ENCODE data around the gene CFAP210. TPM values are rescaled to one million over a fixed set of nuclear protein-coding genes. Genes with fewer than 3 reads are reported as not detected.
A peak's percentile ranks its signal among the peaks of the same experiment; 100 is the strongest.

Gene CFAP210, protein sequence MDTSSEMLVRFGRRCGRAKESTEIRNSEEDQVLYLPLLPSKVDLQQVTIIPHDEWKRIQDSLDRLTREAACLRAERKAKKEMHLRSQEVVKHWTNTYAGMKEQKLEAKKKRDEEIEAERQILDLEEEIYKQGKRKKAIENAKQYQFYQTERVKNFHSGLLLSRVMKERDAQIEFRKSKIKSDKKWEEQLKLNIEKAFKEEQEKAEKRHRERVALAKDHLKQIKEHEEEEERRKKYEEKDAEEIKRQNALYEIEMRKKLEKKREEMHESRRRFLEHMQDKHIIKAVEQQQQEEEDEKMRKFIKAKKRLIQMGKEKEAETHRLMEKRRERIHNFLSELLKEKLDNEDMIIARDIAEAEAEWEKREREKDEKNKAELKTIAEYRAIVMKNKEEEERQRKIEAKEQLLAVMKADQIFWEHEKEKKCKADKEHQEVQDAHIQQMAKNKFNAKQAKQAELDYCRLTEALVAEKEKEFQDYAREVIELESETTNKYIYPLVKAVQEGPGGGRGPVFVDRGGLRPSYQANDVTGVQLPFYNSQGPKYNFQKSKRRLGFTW
- not detected in 2 replicates for total RNA-seq (2014; rRNA removed)
- polyA plus RNA-seq (2012): not detected

DNA sequence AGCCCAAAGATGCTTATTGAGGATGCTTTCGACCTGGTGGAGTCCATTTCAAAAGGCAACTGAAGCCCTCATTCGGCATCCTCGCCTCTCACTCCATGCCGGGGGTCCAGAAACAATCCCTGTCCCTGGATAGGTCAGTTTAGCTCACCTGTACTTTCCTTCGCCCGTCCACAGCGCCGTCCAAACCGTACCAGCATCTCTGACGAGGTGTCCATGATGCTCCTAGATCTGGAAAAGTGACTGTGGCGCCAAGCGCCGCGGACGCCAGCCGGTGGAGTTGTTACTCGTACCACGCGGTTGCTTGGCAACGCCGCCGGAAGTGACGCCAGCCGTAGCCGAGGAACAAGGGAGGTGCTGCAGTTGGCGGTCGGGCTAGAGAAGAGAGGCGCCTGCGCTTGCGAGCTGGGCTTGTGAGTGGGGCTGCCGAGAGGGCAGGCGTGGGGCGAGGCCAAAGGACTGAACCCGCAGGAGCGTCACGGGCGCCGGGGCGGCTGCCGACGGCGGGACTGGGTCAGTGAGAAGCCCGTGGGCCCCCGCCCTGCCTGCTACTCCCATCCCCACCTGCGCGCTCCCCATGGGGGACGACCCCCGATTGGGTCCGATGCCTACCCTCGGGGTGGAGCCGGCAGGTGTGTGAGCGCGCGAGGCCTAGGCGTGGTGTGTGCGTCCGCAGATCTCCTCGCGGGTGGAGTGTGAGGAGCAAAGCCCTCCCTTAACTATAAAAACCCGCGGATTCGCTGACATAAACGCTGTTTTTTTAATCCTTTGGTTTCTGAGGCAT lies at the start of gene CFAP210, which contains the start of gene PHOSPHO2:
Gene CFAP210 (minus strand): TSS at position 293 of the 781 bp plus-strand sequence. CDS start 78 bp downstream, at position 215.
Gene PHOSPHO2 (plus strand): TSS at position 357 of the 781 bp plus-strand sequence. CDS start 6,503 bp downstream, outside the sequence.
- DNase-seq (ENCODE audit: low read depth): peak; percentile 95

DNA sequence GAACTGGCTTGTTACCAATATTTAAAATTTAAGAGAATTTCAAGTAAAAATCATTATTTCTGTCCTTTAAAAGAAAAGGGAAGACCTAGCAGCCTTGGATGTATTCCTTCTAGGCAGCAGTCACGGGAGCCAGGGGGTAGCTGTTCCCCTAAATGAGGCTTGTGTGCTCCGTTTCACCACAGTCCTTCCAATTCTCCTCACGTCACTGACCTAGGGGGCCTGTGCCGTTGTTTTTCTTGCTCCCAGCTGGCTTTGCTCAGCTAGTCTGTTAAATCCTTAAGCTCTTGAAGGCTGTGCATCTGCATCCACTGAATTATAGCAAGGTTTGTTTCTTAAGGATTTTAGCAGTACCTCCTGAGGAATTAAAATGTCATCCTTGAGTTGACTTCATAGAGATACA lies 49.3 kb upstream of the CFAP210 start:
- DNase-seq (ENCODE audit: low read depth): no peak

DNA sequence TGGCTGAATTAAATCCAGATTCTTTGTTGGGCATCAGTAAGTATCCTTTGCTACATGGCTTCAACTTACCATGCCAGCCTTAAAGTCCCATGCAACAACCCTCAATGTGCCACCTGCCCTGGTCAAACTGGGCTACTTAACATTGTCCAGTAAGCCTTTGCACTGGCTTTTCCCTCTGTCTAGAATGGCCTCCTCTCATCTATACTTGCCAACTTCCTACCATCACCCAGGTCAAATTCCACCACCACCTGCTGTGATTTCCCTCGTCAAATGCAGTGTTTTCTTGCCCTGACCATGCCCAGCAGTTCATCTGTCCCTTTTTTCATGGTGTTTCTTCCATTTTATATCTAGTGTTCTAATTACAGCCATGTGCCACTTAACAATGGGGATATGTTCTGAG lies 45.1 kb upstream of the CFAP210 start:
- no peak for DNase-seq (ENCODE audit: low read depth)

DNA sequence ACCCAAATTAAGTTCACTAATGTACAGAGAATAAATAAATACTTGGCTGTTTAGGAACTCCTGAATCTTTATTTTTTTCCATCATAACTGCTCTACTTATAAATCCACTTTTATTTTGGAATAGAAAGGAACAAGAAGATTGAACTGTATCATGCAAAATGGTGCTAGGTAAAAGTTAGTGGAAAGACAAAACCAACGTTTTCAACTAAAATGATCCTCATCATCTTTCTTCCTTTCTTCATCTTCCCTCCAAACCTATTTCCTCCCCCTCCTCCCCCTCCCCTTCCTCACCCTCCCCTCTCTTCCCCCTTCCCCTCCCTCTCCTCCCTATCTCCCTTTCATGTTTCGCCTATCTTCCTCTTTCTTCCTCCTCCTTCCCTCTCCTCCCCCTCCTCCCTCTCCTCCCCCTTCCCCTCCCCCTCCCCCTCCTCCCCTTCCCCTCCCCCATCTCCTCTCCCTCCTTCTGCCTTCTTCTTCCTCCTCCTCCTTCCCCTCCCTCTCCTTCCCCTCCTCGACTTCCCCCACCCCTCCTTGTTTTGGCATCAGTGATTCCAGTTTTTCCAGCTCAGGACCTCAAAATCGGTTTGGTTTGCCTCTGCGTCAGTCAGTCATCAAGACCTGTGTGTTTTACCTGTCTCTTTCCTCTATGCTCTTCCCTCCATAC lies 44.5 kb upstream of the CFAP210 start:
- no peak for DNase-seq (ENCODE audit: low read depth)

DNA sequence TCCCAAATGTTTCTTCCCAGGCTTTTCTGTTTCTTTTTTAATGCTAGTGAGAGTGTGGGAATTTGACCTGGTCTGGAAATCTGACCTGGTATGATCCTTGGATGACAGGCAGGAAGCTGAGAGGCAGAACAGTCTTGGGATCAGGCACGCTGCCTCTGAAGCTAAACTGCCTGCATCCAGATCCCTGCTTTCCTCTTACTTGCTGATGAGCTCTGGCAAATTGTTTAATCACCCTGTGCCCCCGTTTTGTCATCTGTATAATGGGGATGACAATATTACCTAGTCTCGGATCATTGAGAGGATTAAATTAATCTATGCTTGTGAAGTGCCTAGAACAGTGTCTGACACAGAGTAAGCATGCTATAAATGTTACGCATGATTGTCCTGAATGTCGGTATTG lies 42.7 kb upstream of the CFAP210 start:
- no peak for DNase-seq (ENCODE audit: low read depth)

DNA sequence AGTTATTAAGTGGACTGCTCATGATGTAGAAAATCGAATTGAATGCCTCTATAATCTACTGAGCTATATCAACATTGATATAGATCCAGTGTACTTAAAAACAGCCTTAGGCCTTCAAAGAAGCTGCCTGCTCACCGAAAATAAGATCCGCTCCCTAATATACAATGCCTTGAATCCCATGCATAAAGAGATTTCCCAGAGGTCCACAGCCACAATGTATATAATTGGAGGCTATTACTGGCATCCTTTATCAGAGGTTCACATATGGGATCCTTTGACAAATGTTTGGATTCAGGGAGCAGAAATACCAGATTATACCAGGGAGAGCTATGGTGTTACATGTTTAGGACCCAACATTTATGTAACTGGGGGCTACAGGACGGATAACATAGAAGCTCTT lies 41.4 kb upstream of the CFAP210 start:
- no peak for DNase-seq (ENCODE audit: low read depth)

DNA sequence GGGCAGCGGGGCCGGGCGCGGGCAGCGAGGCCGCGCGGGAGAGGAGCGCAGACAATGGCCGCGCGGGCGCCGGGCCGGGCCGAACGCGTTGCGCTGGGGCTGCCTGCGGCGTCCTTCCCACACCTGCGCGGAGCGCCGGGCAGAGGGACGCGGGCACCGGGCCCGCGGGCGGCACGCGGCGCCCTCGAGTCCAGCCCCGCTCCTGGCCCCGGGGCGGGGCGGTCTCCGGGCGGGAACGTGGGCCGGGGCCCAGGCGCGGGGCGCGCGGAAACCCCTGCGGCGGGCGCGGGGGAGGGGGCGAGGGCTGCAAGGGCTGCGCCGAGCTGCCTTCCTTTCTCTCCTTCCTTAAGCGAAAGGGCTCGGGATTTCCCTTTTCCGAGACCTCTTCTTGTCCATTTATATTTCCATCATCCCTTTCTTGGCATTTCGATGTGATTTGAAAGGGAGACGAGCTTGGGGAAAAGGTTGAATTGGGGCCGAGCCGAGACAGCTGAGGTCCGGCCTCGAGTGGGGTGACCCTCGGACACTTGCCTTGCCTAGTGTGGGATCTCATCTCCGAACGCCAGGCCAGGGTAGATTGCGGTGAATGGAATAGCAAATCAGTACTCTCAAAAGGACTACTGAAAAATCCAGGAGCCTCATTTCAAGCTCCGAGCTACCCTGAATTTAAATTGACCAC lies 40.1 kb upstream of the CFAP210 start:
- no peak for DNase-seq (ENCODE audit: low read depth)

DNA sequence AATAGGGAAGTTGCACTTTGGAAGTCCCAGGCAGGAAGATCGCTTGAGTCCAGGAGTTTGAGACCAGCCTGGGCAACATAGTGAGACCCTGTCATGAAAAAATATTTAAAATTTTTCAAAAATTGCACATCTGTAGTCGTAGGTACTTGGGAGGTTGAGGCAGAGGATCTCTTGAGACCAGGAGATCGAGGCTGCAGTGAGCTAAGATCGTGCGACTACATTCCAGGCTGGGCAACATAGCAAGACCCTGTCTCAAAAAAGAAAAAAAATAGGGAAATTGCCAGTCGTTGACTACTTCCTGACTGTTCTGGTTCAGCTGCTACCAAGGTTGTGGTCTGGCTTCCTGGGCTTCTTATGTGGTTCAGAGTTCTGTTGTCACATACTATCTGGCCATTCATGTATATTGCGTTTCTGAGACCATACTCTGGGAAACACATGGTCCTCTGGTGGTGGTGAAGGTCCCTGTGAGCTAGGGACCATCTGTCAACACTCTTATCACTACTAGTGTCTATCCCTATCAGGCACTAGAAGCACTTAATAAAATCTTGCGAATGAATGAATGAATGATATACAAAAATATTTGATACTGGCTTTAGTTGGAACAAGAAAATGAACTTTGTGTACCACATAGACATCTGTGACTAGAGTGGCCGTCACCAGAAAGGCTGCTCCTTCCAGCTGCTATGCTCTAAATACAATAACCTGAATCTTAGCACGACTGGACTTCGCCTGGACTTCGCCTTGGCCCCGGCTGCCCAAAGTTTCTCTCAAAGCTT lies 38.6 kb upstream of the CFAP210 start:
- DNase-seq (ENCODE audit: low read depth): no peak

DNA sequence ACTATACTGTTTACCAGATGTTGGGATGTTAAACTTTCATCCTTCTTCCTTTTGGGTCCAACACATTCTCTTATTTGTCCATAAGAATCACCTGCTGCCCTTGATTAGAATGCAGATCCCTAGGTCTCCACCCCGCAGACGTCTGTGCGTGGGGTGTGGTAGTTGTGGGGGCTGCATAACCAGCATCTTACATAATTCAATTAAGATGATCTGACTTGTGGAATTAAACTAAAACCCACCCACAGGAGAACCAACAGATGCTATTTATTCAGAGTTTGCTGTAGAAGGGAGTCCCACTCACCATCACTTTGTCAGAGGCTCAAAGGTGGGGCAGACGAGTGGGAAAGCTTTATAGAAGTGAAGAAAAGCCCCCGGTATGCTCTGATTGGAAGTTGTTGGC lies 37.9 kb upstream of the CFAP210 start:
- no peak for DNase-seq (ENCODE audit: low read depth)

DNA sequence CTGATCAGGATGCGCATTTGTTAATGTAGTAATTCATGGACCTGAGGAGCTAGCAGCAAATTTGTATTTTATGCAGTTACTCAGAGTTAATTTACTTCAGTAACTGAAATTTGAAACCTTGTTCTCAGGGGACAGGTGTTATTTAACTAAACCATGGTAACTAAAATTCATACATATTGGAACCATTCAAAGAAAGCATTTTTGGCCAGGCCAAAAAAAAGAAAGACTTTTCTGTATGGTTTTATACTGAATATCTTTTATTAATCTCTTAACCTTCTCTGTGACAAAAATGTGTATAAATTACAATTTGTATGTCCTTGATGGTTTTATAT lies 35.0 kb upstream of the CFAP210 start:
- no peak for DNase-seq (ENCODE audit: low read depth)

DNA sequence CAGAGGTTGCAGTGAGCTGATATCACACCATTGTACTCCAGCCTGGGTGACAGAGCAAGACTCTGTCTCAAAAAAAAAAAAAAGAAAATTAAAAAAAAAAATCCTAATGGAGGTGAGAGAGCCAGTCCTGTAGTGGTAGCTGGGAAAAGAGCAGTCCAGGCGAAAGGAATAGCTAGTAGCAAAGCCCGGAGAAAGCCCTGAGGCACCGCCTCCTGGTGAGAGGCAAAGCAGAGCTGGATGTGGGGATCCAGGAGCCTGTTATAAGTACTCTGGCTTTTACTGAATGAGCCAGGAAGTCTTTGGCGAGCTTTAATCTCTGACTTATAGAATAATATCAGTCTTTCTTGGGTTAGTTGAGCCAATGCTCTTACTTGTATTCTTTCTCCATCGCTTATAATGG lies 32.9 kb upstream of the CFAP210 start:
- no peak for DNase-seq (ENCODE audit: low read depth)

DNA sequence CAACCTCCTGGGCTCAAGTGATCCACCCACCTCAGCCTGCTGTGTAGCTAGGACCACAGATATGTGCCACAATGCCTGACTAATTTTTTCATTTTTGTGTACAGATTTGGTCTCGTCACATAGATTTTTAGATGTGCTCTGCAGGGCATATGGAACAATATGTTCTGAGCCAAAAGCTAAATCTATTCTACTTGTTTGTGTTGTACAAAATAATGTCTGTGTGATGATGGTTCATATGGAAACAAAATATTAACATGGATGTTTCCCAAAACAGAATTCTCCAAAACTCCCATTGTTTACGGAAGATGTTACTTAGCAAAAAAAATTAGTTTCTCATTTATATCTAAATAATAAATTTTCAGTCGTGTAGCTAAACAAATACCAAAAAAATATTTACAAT lies 26.8 kb upstream of the CFAP210 start:
- no peak for DNase-seq (ENCODE audit: low read depth)

DNA sequence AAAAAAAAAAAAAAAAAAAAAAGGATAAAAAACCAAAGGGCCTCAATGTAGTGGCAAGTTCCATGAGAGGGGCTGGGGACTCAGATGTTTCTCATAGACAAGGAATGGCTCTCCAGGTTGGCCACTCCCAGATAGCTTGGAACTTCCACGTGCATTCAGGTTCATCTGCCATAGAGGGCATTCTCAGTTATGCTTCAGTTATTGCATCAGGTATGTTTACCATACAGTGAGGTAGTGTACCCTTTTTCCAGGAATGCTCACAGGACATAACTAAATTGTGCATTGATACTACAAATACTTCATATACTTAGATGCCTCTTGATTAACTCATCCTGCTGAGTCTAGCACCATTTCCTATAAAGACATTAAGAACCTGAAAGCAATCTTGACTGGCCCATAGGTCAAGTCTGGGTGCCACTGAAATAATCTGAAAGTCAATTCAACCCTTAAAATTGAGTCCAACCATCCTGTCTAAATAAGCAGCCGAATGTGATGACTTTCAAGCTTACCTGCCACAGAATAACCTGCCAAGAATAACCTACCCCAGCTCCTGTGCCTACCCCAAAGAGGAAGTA lies 24.8 kb upstream of the CFAP210 start:
- DNase-seq (ENCODE audit: low read depth): no peak

DNA sequence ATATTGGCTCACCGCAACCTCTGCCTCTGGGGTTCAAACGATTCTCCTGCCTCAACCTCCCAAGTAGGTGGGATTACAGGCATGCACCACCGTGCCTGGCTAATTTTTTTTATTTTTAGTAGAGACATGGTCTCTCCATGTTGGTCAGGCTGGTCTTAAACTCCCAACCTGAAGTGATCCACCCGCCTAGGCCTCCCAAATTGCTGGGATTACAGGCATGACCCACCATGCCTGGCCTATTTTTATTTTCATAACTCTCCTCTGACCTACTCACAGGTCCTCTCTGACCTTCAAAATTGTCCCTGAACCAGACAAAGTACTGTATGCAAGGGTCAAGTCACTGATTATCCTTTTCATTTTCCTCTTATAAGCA lies 23.5 kb upstream of the CFAP210 start:
- DNase-seq (ENCODE audit: low read depth): no peak

DNA sequence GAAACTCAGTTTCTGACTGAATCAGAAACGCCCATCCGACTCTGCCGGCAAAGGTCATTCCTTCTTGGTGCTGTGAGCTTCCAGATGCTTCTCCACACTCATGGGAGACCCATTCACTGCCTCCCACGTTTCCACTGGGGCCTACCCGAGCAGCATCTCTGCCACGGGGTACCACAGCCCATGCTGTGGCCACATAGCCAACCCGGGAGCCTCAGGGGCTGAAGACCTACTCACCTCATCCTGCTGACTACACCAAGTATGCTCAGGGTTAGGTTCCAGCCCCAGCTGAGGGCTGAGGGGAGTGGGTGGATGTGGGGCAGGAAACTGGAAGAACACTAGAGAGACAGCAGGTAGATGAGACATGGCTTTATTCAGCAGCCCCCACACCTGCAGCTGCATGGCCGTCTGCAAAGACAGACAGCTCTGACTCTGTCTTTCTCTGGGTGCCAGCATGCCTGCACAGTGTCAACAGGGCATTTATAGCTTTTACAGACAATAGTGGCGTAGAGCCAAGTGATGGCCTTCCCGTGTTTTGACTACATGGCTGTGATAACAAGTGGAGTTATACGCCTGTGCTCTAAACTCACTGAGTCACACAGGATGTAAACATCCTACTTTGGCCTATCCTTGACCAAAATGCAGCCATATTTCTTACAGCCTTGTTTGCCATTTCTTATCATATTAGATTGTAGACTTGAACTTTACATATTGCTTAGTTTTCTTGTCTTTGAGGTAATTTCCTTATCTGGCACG lies 22.9 kb upstream of the CFAP210 start:
- no peak for DNase-seq (ENCODE audit: low read depth)

DNA sequence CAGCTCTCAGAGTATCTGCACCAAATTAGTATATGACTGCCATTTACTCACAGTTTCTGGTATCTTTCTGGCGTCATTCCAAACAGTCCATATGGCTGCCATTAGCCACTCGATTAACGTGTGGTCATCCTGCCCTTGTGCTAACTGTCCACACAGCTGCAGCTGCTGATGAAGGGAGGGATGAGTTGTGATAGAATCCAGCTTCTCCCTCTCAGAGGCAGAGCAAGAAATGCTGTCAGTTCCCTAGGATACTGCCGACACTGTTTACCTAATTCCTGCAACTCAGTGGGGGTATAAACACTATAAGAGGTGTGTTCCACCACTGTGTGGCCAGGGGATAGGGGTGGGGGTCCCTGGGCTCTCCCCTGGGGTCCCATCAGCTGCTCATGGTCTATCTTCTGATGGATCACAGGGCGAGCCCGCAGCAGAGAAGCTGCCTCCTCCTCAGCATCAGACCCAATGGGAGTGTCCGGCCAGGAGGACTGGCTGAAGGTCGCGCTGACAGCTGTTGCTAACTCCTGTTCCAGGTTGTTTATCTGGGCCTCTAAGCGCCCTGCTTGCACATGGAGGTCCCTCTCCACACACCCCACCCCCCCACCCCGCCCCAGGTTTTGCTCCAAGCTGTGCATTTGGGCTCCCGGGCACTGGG lies 22.2 kb upstream of the CFAP210 start:
- DNase-seq (ENCODE audit: low read depth): peak; percentile 70

DNA sequence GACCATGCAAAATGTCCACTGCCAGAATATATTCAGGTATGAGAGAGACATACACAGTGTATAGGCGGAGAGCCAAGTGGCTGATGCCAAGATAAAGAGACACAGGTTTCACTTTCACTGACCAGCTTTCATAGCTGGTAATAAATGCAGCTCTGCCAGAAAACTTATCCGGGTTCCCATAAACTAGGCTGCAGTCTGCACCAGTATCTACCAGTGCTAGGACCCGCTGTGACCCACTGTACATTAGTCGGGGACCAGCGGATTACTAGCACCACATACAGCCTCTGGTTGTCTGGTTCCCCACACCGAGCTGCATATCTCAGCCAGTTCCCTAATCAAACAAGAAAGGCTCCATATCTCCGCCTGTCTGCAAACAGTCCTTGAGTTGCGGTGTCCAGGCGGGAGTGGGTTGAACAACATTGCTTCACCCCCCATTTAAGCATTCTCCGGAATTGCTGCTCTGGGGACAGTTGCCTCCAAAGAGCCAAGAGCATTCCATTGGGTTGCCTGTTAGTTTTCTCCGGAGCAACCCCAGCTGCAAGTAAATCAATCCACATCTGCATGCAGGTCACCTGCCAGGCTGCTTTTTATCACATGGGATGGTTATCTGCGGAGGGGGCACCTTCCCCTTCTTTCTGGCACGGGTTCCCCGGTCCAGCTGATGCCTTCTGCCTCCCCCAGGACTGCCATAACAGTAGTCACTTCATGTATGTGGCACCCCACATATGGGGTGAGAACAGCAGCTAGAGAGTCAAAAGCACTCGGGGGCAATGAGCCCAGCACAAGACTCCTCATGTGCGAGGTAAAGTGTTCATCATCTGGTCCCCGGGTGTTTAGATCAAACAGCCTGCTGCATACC lies 21.4 kb upstream of the CFAP210 start:
- no peak for DNase-seq (ENCODE audit: low read depth)

DNA sequence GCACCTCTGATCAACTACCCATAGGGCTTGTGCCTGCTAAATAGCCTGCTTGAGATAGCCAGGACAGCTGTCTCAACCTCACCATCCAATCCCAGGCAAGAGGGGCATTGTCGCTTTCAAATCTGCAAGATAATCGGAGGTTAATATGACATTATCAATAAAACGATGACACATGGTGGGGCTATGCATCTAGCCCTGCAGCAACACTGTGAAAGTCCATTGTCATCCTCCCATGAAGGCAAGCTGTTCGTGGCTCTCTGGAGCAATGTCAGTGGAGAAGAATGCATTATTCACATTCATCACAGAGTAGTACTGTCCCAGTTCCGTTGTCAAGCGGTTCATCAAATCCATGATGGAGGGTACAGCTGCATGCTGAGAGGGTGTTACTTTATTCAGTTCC lies 20.5 kb upstream of the CFAP210 start:
- no peak for DNase-seq (ENCODE audit: low read depth)
